Smooth muscle cell (in vitro differentiated cells): ENCODE measurements around the gene MXRA8. TPM values are rescaled to one million over a fixed set of nuclear protein-coding genes. Genes with fewer than 3 reads are reported as not detected.

Experiments used
- DNase-seq: peaks from one replicate; lab custom pipeline; 2025; ENCODE audit not compliant: unreplicated experiment; lab: John Stamatoyannopoulos, UW
- H2AFZ ChIP-seq: fragments of 200-600 bp; sonication (generic); 2 replicates; pipeline ENCODE4 v1.6.0; 2016; ENCODE audit warnings: antibody characterized with exemption, low read depth, mild to moderate bottlenecking
- H3F3A ChIP-seq: fragments of 200-600 bp; sonication (generic); 2 replicates; pipeline ENCODE4 v1.6.0; 2017; ENCODE audit warnings: antibody characterized with exemption, low read depth
- H3K27ac ChIP-seq: fragments of 200-600 bp; sonication (generic); 2 replicates; pipeline ENCODE4 v1.5.1; 2016; ENCODE audit warnings: low read depth, mild to moderate bottlenecking
- H3K27me3 ChIP-seq: fragments of 200-600 bp; sonication (generic); 2 replicates; pipeline ENCODE4 v1.6.1; 2016; ENCODE audit warnings: low read depth, mild to moderate bottlenecking
- H3K36me3 ChIP-seq: fragments of 200-600 bp; sonication (generic); 2 replicates; pipeline ENCODE4 v1.5.1; 2016; ENCODE audit warnings: low read depth
- H3K4me1 ChIP-seq: fragments of 200-600 bp; sonication (generic); 2 replicates; pipeline ENCODE4 v1.5.1; 2016; ENCODE audit warnings: low read depth
- H3K4me2 ChIP-seq: fragments of 200-600 bp; sonication (generic); 2 replicates; pipeline ENCODE4 v1.6.0; 2016; ENCODE audit warnings: mild to moderate bottlenecking
- H3K4me3 ChIP-seq: fragments of 200-600 bp; sonication (generic); 2 replicates; pipeline ENCODE4 v1.5.1; 2016; ENCODE audit warnings: mild to moderate bottlenecking
- H3K79me2 ChIP-seq: fragments of 200-600 bp; sonication (generic); 2 replicates; pipeline ENCODE4 v1.6.0; 2016; ENCODE audit warnings: low read depth, mild to moderate bottlenecking
- H3K9ac ChIP-seq: fragments of 200-600 bp; sonication (generic); 2 replicates; pipeline ENCODE4 v1.6.0; 2016; ENCODE audit warnings: low read depth
- H3K9me3 ChIP-seq: fragments of 200-600 bp; sonication (generic); replicated peaks from 2 replicates; pipeline ENCODE4 v1.5.1; 2016; ENCODE audit warnings: low read depth
- H4K20me1 ChIP-seq: fragments of 200-600 bp; sonication (generic); 2 replicates; pipeline ENCODE4 v1.6.0; 2016; ENCODE audit warnings: low read depth
- WGBS: methylation state at CpG from one replicate; pipeline ENCODE4 v1.1.7; 2016; ENCODE audit warnings: low lambda C conversion rate; 5-methylcytosine and 5-hydroxymethylcytosine counted together
- polyA plus RNA-seq: library from polyadenylated mRNA; unstranded; fragments of >200 nt; fragmentation: Nextera tagmentation; extraction: Ambion mirVana; gene quantifications from 2 replicates; pipeline ENCODE4 v1.2.1, GENCODE V29; 2016
- total RNA-seq: library from RNA; depleted of rRNA; stranded (reverse); fragments of >200 nt; gene quantifications from 2 replicates; pipeline ENCODE4 v1.2.3, GENCODE V29; 2014
- TF ChIP-seq, protein P1 (sequence below): fragments of 200-600 bp; sonication (generic); IDR thresholded peaks from 2 replicates; pipeline ENCODE4 v1.5.1; 2017; ENCODE audit warnings: borderline replicate concordance, mild to moderate bottlenecking, antibody characterized with exemption; ENCODE audit not compliant: insufficient read depth, poor library complexity, severe bottlenecking

The MXRA8 gene
- total and polyA plus RNA-seq, 2 experiments from 2014 or later = 266 to 597 TPM

DNA sequence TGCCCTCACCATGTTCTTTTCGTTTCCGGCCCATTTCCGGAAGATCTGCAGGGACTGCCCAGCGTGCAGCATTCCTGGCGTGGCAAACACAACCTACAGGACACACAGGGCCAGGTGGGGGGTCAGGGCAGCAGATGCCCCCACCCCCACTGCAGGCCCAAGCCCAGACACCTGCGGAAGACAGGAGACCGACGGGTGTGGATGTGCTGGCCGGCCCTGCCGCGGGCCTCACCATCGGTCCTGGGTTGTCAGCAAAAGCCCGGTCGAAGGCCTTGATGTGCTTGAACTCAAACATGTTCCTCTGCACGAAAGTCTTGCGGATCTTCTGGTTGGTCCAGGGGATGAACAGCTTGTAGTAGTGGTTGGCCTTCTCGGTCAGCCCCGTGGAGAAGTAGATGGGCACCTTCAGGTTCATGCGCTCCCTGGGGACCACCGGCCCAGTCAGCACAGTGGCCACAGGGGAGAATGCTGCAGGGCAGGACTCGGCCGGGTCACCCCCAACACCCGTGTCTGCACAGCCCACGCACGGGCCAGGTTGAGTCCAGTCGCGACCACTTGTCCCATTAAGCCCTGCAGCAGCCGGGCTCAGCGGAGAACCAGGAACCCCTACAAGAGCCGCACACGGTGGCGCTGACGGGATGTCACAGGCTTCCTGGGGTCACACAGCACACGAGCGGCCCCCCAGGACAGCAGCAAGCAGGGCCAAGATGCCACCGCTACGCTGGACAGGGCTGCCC, 44.7 kb downstream of the MXRA8 start:
- no peak overlapping the region for H3K9ac ChIP-seq
- peaks cover 26% of the 10 kb centered on the region for H3K79me2 ChIP-seq
- peaks cover 10% of the 10 kb centered on the region for H3K4me1 ChIP-seq
- no peak overlapping the region for H2AFZ ChIP-seq
- H3K27me3 ChIP-seq = no peaks in the 10 kb centered on the region
- H3K36me3 ChIP-seq = no peaks in the 10 kb centered on the region
- DNase-seq = no peak
- H3K9me3 ChIP-seq = no peaks in the 10 kb centered on the region
- H3K4me3 ChIP-seq = no peak overlapping the region
- peaks cover 81% of the 10 kb centered on the region for H4K20me1 ChIP-seq
- H3K27ac ChIP-seq = no peak overlapping the region
- 96% methylated on average over 37 of the region's 37 CpGs for WGBS
- TF ChIP-seq, protein P1, sequence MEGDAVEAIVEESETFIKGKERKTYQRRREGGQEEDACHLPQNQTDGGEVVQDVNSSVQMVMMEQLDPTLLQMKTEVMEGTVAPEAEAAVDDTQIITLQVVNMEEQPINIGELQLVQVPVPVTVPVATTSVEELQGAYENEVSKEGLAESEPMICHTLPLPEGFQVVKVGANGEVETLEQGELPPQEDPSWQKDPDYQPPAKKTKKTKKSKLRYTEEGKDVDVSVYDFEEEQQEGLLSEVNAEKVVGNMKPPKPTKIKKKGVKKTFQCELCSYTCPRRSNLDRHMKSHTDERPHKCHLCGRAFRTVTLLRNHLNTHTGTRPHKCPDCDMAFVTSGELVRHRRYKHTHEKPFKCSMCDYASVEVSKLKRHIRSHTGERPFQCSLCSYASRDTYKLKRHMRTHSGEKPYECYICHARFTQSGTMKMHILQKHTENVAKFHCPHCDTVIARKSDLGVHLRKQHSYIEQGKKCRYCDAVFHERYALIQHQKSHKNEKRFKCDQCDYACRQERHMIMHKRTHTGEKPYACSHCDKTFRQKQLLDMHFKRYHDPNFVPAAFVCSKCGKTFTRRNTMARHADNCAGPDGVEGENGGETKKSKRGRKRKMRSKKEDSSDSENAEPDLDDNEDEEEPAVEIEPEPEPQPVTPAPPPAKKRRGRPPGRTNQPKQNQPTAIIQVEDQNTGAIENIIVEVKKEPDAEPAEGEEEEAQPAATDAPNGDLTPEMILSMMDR = no peak
- peaks cover 4% of the 10 kb centered on the region for H3F3A ChIP-seq
- H3K4me2 ChIP-seq = no peak overlapping the region

DNA sequence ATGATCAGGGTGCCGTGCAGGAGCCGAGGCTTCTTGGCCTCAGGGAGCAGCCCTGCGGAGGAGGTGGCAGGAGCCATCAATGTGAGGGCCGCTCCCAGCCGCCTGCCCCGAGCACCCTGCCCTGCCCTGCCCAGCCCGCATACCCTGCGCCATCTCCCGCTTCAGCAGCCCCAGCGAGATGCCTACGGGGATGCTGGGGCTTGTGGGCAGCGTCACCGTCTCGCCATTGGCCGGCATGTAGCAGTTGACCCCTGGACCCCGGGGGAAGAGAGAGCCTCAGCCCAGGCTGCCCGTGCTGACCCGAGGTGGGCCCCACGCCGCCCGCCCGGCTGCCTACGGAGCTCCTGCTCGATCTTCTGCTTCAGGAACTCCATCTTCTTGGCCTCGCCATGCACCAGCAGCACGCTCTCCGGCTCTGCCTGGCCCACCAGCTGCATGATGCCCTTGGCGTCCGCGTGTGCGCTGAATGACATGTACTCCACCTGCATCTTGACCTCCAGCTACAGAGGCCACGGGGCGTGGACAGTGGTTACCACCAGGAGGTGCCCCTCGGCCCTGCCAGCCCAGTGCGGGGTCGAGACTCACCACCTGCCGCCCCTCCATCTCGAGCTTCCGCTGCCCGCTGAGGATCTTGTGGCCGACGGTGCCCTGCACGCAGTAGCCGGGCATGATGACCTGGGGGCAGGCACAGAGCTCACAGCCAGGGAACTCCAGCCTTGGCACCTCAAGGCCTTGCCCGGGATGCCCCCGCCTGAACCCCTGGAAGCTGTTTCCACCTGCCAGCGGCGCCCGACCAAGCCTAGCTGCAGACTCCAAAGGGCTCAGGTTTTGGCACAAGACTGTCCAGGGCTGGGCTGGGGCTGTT, 45.7 kb downstream of the MXRA8 start:
- H3K4me3 ChIP-seq = no peak overlapping the region
- no peaks in the 10 kb centered on the region for H3K27me3 ChIP-seq
- WGBS = 98% methylated on average over 47 of the region's 49 CpGs
- H3K4me2 ChIP-seq = no peak overlapping the region
- peaks cover 4% of the 10 kb centered on the region for H3F3A ChIP-seq
- TF ChIP-seq, protein P1 = no peak
- no peak overlapping the region for H3K9ac ChIP-seq
- peaks cover 17% of the 10 kb centered on the region for H3K79me2 ChIP-seq
- no peak overlapping the region for H3K27ac ChIP-seq
- H2AFZ ChIP-seq = no peak overlapping the region
- no peaks in the 10 kb centered on the region for H3K9me3 ChIP-seq
- H3K36me3 ChIP-seq = no peaks in the 10 kb centered on the region
- DNase-seq = no peak
- peaks cover 10% of the 10 kb centered on the region for H3K4me1 ChIP-seq
- H4K20me1 ChIP-seq = peaks cover 71% of the 10 kb centered on the region

DNA sequence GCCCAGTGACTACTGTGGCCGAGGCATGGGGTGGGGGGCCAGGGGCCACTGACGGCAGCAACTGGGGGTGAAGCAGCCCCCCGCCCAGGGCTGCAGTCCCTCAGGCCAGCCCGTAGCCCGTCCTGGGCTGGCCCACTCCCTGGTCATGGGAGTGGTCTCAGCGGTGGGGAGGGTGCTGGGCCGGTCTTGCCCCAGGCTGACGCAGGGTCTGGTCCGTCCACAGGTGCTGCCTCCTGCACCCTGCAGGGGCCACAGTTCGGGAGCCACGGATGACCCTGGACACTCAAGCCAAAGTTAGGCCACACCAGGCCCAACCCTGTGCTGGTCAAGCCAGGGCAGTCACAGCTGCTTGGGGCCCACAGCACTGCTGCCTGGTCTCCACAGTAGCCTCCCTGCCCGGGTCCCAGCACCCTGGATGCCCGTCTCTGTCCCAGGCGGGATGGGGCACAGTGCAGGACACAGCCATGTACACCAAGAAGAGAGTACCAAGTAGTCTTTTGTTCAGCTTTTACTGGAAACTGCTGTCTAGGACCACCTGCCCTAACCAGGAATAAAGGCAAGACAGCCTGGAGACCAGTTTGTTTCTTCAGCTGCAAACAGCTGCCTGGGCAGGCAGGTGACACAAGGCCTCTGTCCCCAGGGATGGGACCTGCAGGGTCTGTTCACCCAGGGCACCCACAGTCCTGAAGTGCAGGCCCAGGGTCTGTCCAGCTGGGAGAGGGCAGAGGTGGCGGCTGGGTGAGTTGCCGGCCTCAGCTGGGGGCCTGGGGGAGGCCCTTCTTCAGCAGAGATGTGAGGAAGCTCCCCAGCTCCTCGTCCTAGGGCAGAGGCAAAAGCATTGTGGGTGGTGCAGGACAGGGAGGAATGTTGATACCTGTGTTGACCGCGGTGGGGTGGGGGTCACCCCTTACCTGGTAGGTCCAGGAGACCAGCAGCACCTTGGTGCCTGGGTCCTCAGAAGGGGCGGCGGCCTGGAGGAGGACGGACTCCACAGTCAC, 46.9 kb downstream of the MXRA8 start:
- H3K9ac ChIP-seq = no peak overlapping the region
- no peak overlapping the region for H3K27ac ChIP-seq
- H3K4me2 ChIP-seq = no peak overlapping the region
- H3K36me3 ChIP-seq = no peaks in the 10 kb centered on the region
- no peak overlapping the region for H3K4me3 ChIP-seq
- H3K9me3 ChIP-seq = no peaks in the 10 kb centered on the region
- H3K27me3 ChIP-seq = no peaks in the 10 kb centered on the region
- H2AFZ ChIP-seq = no peak overlapping the region
- H4K20me1 ChIP-seq = peaks cover 71% of the 10 kb centered on the region
- peaks cover 17% of the 10 kb centered on the region for H3K4me1 ChIP-seq
- peaks cover 18% of the 10 kb centered on the region for H3K79me2 ChIP-seq
- WGBS = 96% methylated on average over 22 of the region's 22 CpGs
- DNase-seq = no peak
- TF ChIP-seq, protein P1 = no peak
- H3F3A ChIP-seq = peaks cover 4% of the 10 kb centered on the region
